ENCODE data around the gene USP50. TPM values are rescaled to one million over a fixed set of nuclear protein-coding genes. Genes with fewer than 3 reads are reported as not detected.

USP50 gene
- polyA plus RNA-seq, 3 donors, result not detected

GRCh38 chr15:50558012-50558411 lies 11.5 kb upstream of the USP50 start:
- H3K27me3 ChIP-seq (ENCODE audit: control insufficient read depth in 2 of 2, insufficient read depth in 2 of 2, low read length in 2 of 2), result no peaks in the 10 kb centered on the region
- intact Hi-C loops (cut with micrococcal nuclease), result no loop called here
- no peaks in the 10 kb centered on the region for H3K4me1 ChIP-seq (ENCODE audit: control insufficient read depth in 1 of 2, insufficient read depth in 2 of 2, low read length in 2 of 2)
- H3K36me3 Mint-ChIP-seq, result peaks cover 34 to 48% of the 10 kb centered on the region in 2 donors
- H3K27ac Mint-ChIP-seq, result no peak overlapping the region
- H3K9me3 ChIP-seq (replicated peaks in 1 of 2; ENCODE audit: control insufficient read depth in 1 of 2, insufficient read depth in 1 of 2, low read length in 2 of 2), result no peaks in the 10 kb centered on the region
- H3K27ac ChIP-seq (ENCODE audit: low read depth in 1 of 2, low read length in 2 of 2), result no peak overlapping the region
- H3K4me3 Mint-ChIP-seq, result no peak overlapping the region
- no peak overlapping the region for H3K4me3 ChIP-seq (replicated peaks in 1 of 3; ENCODE audit: low read depth in 2 of 3, low read length in 3 of 3)
- no peak for DNase-seq
- no peaks in the 10 kb centered on the region for H3K27me3 Mint-ChIP-seq (ENCODE audit: low read depth in 3 of 3)
- peaks cover 27 to 53% of the 10 kb centered on the region in 2 donors for H3K36me3 ChIP-seq (replicated peaks in 1 of 2; ENCODE audit: control insufficient read depth in 1 of 2, insufficient read depth in 2 of 2, low read length in 2 of 2)
- H3K79me2 ChIP-seq (ENCODE audit: insufficient read depth, low read length), result no peaks in the 10 kb centered on the region
- H3K4me2 ChIP-seq (replicated peaks; ENCODE audit: extremely low read depth, low read length, poor library complexity, severe bottlenecking), result no peak overlapping the region
- H2AFZ ChIP-seq (ENCODE audit: insufficient read depth, low read depth, low read length, poor library complexity, severe bottlenecking), result no peak overlapping the region
- no peak for TF ChIP-seq CTCF (IDR thresholded peaks at IDR 0.05)
- H3K9ac ChIP-seq (ENCODE audit: insufficient read depth, low read length, poor library complexity, severe bottlenecking), result no peak overlapping the region
- WGBS (ENCODE audit: insufficient coverage), result no CpG with 5 or more reads among the region's 2 CpGs
- no peaks in the 10 kb centered on the region for H4K20me1 ChIP-seq (ENCODE audit: insufficient read depth, low read length)
- no peaks in the 10 kb centered on the region for H3K9me3 Mint-ChIP-seq
- no peaks in the 10 kb centered on the region for H3K4me1 Mint-ChIP-seq

- Histone ChIP-seq H3K27ac (ENCODE audit: low read depth in 1 of 2, low read length in 2 of 2) (no peak overlapping the region), H3K27me3 (ENCODE audit: control insufficient read depth in 2 of 2, insufficient read depth in 2 of 2, low read length in 2 of 2) (no peaks in the 10 kb centered on the region), H4K20me1 (ENCODE audit: insufficient read depth, low read length) (no peaks in the 10 kb centered on the region), H3K4me2 (replicated peaks; ENCODE audit: extremely low read depth, low read length, poor library complexity, severe bottlenecking) (no peak overlapping the region), H3K79me2 (ENCODE audit: insufficient read depth, low read length) (no peaks in the 10 kb centered on the region), H3K9me3 (replicated peaks in 1 of 2; ENCODE audit: control insufficient read depth in 1 of 2, insufficient read depth in 1 of 2, low read length in 2 of 2) (no peaks in the 10 kb centered on the region), H2AFZ (ENCODE audit: insufficient read depth, low read depth, low read length, poor library complexity, severe bottlenecking) (no peak overlapping the region), H3K4me1 (ENCODE audit: control insufficient read depth in 1 of 2, insufficient read depth in 2 of 2, low read length in 2 of 2) (no peaks in the 10 kb centered on the region), H3K9ac (ENCODE audit: insufficient read depth, low read length, poor library complexity, severe bottlenecking) (no peak overlapping the region), H3K36me3 (replicated peaks in 1 of 2; ENCODE audit: control insufficient read depth in 1 of 2, insufficient read depth in 2 of 2, low read length in 2 of 2) (peaks cover 17 to 41% of the 10 kb centered on the region in 2 donors), H3K4me3 (replicated peaks in 1 of 3; ENCODE audit: low read depth in 2 of 3, low read length in 3 of 3) (no peak overlapping the region)
- H3K4me1 Mint-ChIP-seq, result no peaks in the 10 kb centered on the region
- 80% methylated on average over 1 of the region's 2 CpGs for WGBS (ENCODE audit: insufficient coverage)
- H3K9me3 Mint-ChIP-seq, result no peaks in the 10 kb centered on the region
- peaks cover 24 to 36% of the 10 kb centered on the region in 2 donors for H3K36me3 Mint-ChIP-seq
- H3K27ac Mint-ChIP-seq, result no peak overlapping the region
- intact Hi-C loops (cut with micrococcal nuclease), result no loop called here
- TF ChIP-seq CTCF (IDR thresholded peaks at IDR 0.05), result no peak
- H3K4me3 Mint-ChIP-seq, result no peak overlapping the region
- H3K27me3 Mint-ChIP-seq (ENCODE audit: low read depth in 3 of 3), result no peaks in the 10 kb centered on the region
- DNase-seq, result no peak
These were observed 10.3 kb upstream of the USP50 start for GRCh38 chr15:50556642-50557371.

Data from CD14-positive monocyte (primary cell).